PC-9 (cell line): ENCODE data around the gene SNTG2. TPM values are rescaled to one million over a fixed set of nuclear protein-coding genes. Genes with fewer than 3 reads are reported as not detected.

Experiments
- BruUV-seq: library from RNA; stranded (reverse); fragments of 400-500 nt; replicated peaks from 2 replicates; lab custom pipeline; 2021; lab: Mats Ljungman, UMichigan
- CTCF ChIA-PET: fragments of 300-600 bp; sonication (Branson Sonifier 250); formaldehyde crosslinking; loops from one replicate; lab custom pipeline; 2022; ENCODE audit warnings: antibody characterized with exemption; lab: Charles Lee
- POLR2A ChIA-PET: fragments of 300-600 bp; sonication (Branson Sonifier 250); formaldehyde crosslinking; loops from one replicate; lab custom pipeline; 2022; ENCODE audit warnings: antibody characterized with exemption; ENCODE audit not compliant: unreplicated experiment; lab: Charles Lee
- DNase-seq, 2 experiments: peaks; one replicate each; pipeline versions ENCODE4 v3.0.0 to v3.0.0-alpha.2; 2015 to 2022; ENCODE audit warnings: mixed read lengths in 1 of 2
- H2AFZ ChIP-seq: fragments of 200-600 bp; sonication (generic); 2 replicates; pipeline ENCODE4 v1.8.1; 2017; ENCODE audit warnings: antibody characterized with exemption
- H3F3A ChIP-seq: fragments of 200-600 bp; sonication (generic); 2 replicates; pipeline ENCODE4 v1.8.1; 2017; ENCODE audit warnings: antibody characterized with exemption, mild to moderate bottlenecking, low read depth; ENCODE audit not compliant: insufficient read depth
- H3K27ac ChIP-seq: fragments of 200-600 bp; sonication (generic); 2 replicates; pipeline ENCODE4 v1.6.1; 2016; ENCODE audit warnings: mixed run types
- H3K27me3 ChIP-seq: fragments of 200-600 bp; sonication (generic); 2 replicates; pipeline ENCODE4 v1.6.1; 2016; ENCODE audit warnings: low read depth, mixed run types; ENCODE audit not compliant: insufficient read depth
- H3K36me3 ChIP-seq: fragments of 200-600 bp; sonication (generic); 2 replicates; pipeline ENCODE4 v1.6.1; 2016; ENCODE audit warnings: low read depth, mixed run types
- H3K4me1 ChIP-seq: fragments of 200-600 bp; sonication (generic); replicated peaks from 2 replicates; pipeline ENCODE4 v1.6.1; 2016; ENCODE audit warnings: mixed run types; ENCODE audit not compliant: insufficient read depth
- H3K4me2 ChIP-seq: fragments of 200-600 bp; sonication (generic); 2 replicates; pipeline ENCODE4 v1.6.1; 2017; ENCODE audit warnings: mixed run types
- H3K4me3 ChIP-seq: fragments of 200-600 bp; sonication (generic); 2 replicates; pipeline ENCODE4 v1.6.1; 2016; ENCODE audit warnings: mixed run types
- H3K79me2 ChIP-seq: fragments of 200-600 bp; sonication (generic); 2 replicates; pipeline ENCODE4 v1.6.1; 2017; ENCODE audit warnings: low read depth, mixed run types
- H3K9me2 ChIP-seq: fragments of 200-600 bp; sonication (generic); 2 replicates; pipeline ENCODE4 v1.8.1; 2017; ENCODE audit warnings: mild to moderate bottlenecking; ENCODE audit not compliant: insufficient read depth
- H3K9me3 ChIP-seq: fragments of 200-600 bp; sonication (generic); 2 replicates; pipeline ENCODE4 v1.8.1; 2016; ENCODE audit warnings: low read depth; ENCODE audit not compliant: insufficient read depth
- H4K20me1 ChIP-seq: fragments of 200-600 bp; sonication (generic); 2 replicates; pipeline ENCODE4 v1.8.1; 2017; ENCODE audit not compliant: insufficient read depth
- EZH2 ChIP-seq: fragments of 200-600 bp; sonication (generic); IDR thresholded peaks from 2 replicates; pipeline ENCODE4 v1.8.0; 2017; ENCODE audit warnings: antibody characterized with exemption, low read depth
- intact Hi-C: fragments of 100-400 bp; cut with micrococcal nuclease; formaldehyde crosslinking; loops from one replicate; pipeline ENCODE4 v1.10.0; 2022; ENCODE audit not compliant: unreplicated experiment
- total RNA-seq: library from RNA; stranded (reverse); gene quantifications from 2 replicates; pipeline ENCODE4 v1.2.3, GENCODE V29; 2021
- TF ChIP-seq, protein P1 (sequence below): fragments of 200-600 bp; sonication (generic); conservative IDR thresholded peaks from 2 replicates; pipeline ENCODE4 v1.6.1; 2017; ENCODE audit warnings: mixed run types, antibody characterized with exemption, mild to moderate bottlenecking, moderate library complexity

SNTG2 gene
- total RNA-seq, 1 experiment from 2014 or later = not detected

DNA sequence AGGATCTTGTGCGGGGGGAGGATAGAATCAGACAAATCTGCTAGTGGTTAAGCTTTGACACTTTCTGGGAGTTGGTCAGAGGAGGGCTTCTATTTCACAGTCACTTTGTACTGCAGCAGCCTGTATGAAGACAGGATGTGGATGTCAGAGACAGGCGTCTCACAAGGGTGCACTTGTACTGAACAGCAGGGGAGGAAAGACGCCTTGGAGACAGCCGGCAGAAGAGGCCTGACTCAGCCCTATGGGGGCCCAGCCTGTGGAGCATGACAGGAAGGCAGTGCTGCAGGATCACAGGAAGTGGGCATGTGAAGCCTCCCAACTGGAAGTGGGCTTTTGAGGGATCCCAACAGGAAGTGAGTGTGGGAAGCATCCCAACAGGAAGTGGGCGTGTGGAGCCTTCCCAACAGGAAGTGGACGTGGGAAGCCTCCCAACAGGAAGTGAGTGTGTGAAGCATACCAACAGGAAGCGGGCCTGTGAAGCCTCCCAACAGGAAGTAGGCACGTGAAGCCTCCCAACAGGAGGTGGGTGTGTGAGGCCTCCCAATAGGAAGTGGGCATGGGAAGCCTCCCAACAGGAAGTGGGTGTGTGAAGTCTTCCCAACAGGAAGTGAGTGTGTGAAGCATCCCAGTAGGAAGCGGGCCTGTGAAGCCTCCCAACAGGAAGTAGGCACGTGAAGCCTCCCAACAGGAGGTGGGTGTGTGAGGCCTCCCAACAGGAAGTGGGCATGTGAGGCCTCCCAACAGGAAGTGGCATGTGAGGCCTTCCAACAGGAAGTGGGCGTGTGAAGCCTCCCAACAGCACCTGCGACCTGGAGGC is 212.3 kb downstream of the SNTG2 start:
- no peaks in the 10 kb centered on the region for H3F3A ChIP-seq
- TF ChIP-seq, protein P1, sequence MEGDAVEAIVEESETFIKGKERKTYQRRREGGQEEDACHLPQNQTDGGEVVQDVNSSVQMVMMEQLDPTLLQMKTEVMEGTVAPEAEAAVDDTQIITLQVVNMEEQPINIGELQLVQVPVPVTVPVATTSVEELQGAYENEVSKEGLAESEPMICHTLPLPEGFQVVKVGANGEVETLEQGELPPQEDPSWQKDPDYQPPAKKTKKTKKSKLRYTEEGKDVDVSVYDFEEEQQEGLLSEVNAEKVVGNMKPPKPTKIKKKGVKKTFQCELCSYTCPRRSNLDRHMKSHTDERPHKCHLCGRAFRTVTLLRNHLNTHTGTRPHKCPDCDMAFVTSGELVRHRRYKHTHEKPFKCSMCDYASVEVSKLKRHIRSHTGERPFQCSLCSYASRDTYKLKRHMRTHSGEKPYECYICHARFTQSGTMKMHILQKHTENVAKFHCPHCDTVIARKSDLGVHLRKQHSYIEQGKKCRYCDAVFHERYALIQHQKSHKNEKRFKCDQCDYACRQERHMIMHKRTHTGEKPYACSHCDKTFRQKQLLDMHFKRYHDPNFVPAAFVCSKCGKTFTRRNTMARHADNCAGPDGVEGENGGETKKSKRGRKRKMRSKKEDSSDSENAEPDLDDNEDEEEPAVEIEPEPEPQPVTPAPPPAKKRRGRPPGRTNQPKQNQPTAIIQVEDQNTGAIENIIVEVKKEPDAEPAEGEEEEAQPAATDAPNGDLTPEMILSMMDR = no peak
- TF ChIP-seq EZH2 = no peak
- H3K4me2 ChIP-seq = no peak overlapping the region
- no TSS peak for BruUV-seq
- H4K20me1 ChIP-seq = no peaks in the 10 kb centered on the region
- no peaks in the 10 kb centered on the region for H3K9me3 ChIP-seq
- H3K4me3 ChIP-seq = no peak overlapping the region
- no peak for DNase-seq
- no peaks in the 10 kb centered on the region for H3K79me2 ChIP-seq
- H3K36me3 ChIP-seq = no peaks in the 10 kb centered on the region
- intact Hi-C loops = no loop called here
- no peak overlapping the region for H3K27ac ChIP-seq
- ChIA-PET CTCF (no interaction called here), POLR2A (no interaction called here)
- H3K4me1 ChIP-seq = no peaks in the 10 kb centered on the region
- H3K27me3 ChIP-seq = peaks cover 47% of the 10 kb centered on the region
- no peaks in the 10 kb centered on the region for H3K9me2 ChIP-seq
- no peak overlapping the region for H2AFZ ChIP-seq

- Histone ChIP-seq H3K27me3 (peaks cover 61% of the 10 kb centered on the region), H3K27ac (no peak overlapping the region), H3K79me2 (no peaks in the 10 kb centered on the region), H4K20me1 (no peaks in the 10 kb centered on the region), H3K4me1 (no peaks in the 10 kb centered on the region), H3F3A (no peaks in the 10 kb centered on the region), H3K36me3 (no peaks in the 10 kb centered on the region), H3K4me3 (no peak overlapping the region), H3K9me3 (no peaks in the 10 kb centered on the region), H3K4me2 (no peak overlapping the region), H3K9me2 (no peaks in the 10 kb centered on the region), H2AFZ (no peak overlapping the region)
- TF ChIP-seq, protein P1 = no peak
- no peak for TF ChIP-seq EZH2
- POLR2A ChIA-PET = no interaction called here
- DNase-seq = no peak
- intact Hi-C loops = no loop called here
- BruUV-seq = no TSS peak
- CTCF ChIA-PET = no interaction called here
These were observed 216.3 kb downstream of the SNTG2 start for GRCh38 chr2:1166976-1167375.

- BruUV-seq = no TSS peak
- no peaks in the 10 kb centered on the region for H3K79me2 ChIP-seq
- no peaks in the 10 kb centered on the region for H3K36me3 ChIP-seq
- H2AFZ ChIP-seq = no peak overlapping the region
- peaks cover 65% of the 10 kb centered on the region for H3K27me3 ChIP-seq
- H3K4me2 ChIP-seq = no peak overlapping the region
- H3K27ac ChIP-seq = no peak overlapping the region
- ChIA-PET CTCF (no interaction called here), POLR2A (no interaction called here)
- no peaks in the 10 kb centered on the region for H3F3A ChIP-seq
- no peak for DNase-seq
- no peak overlapping the region for H3K4me3 ChIP-seq
- H3K4me1 ChIP-seq = no peaks in the 10 kb centered on the region
- H4K20me1 ChIP-seq = no peaks in the 10 kb centered on the region
- no peak for TF ChIP-seq EZH2
- TF ChIP-seq, protein P1 = no peak
- intact Hi-C loops = no loop called here
- no peaks in the 10 kb centered on the region for H3K9me2 ChIP-seq
- no peaks in the 10 kb centered on the region for H3K9me3 ChIP-seq
These were observed 218.2 kb downstream of the SNTG2 start for GRCh38 chr2:1168846-1169245.
